ENCODE data around the gene MYOG.

GRCh38 chr1:203054184-203054583 lies 31.6 kb downstream of the MYOG start:
- TF ChIP-seq CTCF (IDR thresholded peaks at IDR 0.05; ENCODE audit: poor library complexity) (no peak), EZH2 (IDR thresholded peaks at IDR 0.05; ENCODE audit: borderline replicate concordance) (no peak), EZH2phosphoT487 (IDR thresholded peaks at IDR 0.05; ENCODE audit: low read depth, severe bottlenecking, unreplicated experiment) (no peak)
